SK-N-SH treated with all-trans-retinoic acid at 6 μM for 48 hours (cell line): ENCODE measurements around the gene SH3TC1.

Experiments
- ARNTL ChIP-seq: fragments of 450-650 bp; formaldehyde crosslinking; IDR thresholded peaks from 2 replicates; pipeline ENCODE4 v1.5.0; 2020; ENCODE audit warnings: low read depth, mild to moderate bottlenecking, moderate library complexity, borderline replicate concordance
- CSDC2 ChIP-seq: fragments of 250-450 bp; sonication (Bioruptor Pico); IDR thresholded peaks from 2 replicates; pipeline ENCODE4 v1.5.0; 2020; ENCODE audit warnings: mild to moderate bottlenecking, moderate library complexity
- GLIS3 ChIP-seq: fragments of 250-450 bp; sonication (Bioruptor Pico); IDR thresholded peaks from 2 replicates; pipeline ENCODE4 v1.5.0; 2020; ENCODE audit warnings: mild to moderate bottlenecking, moderate library complexity
- ISL1 ChIP-seq: fragments of 250-450 bp; sonication (Bioruptor Pico); IDR thresholded peaks from 2 replicates; pipeline ENCODE4 v2.1.2; 2022; ENCODE audit warnings: mild to moderate bottlenecking, moderate library complexity
- SNAI2 ChIP-seq: fragments of 250-450 bp; sonication (Bioruptor Pico); IDR thresholded peaks from 2 replicates; pipeline ENCODE4 v1.5.0; 2020; ENCODE audit warnings: mild to moderate bottlenecking, moderate library complexity
- TOX ChIP-seq: fragments of 250-450 bp; sonication (Bioruptor Pico); IDR thresholded peaks from 2 replicates; pipeline ENCODE4 v1.8.0; 2021; ENCODE audit warnings: mild to moderate bottlenecking, moderate library complexity, borderline replicate concordance
- TF ChIP-seq, protein P1 (sequence below): fragments of 250-450 bp; sonication (Bioruptor Pico); IDR thresholded peaks from 2 replicates; pipeline ENCODE4 v1.5.1; 2020; ENCODE audit warnings: low read depth, mild to moderate bottlenecking, moderate library complexity
- TF ChIP-seq, protein P2 (sequence below): fragments of 250-450 bp; sonication (Bioruptor Pico); IDR thresholded peaks from 2 replicates; pipeline ENCODE4 v1.8.0; 2020; ENCODE audit warnings: mild to moderate bottlenecking, moderate library complexity, borderline replicate concordance

- TF ChIP-seq ISL1 (no peak), ARNTL (CRISPR knock-in tag) (no peak), CSDC2 (CRISPR knock-in tag) (no peak), GLIS3 (no peak), SNAI2 (CRISPR knock-in tag) (no peak), TOX (no peak)
- TF ChIP-seq, protein P1, sequence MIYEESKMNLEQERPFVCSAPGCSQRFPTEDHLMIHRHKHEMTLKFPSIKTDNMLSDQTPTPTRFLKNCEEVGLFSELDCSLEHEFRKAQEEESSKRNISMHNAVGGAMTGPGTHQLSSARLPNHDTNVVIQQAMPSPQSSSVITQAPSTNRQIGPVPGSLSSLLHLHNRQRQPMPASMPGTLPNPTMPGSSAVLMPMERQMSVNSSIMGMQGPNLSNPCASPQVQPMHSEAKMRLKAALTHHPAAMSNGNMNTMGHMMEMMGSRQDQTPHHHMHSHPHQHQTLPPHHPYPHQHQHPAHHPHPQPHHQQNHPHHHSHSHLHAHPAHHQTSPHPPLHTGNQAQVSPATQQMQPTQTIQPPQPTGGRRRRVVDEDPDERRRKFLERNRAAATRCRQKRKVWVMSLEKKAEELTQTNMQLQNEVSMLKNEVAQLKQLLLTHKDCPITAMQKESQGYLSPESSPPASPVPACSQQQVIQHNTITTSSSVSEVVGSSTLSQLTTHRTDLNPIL (CRISPR knock-in tag): no peak
- TF ChIP-seq, protein P2, sequence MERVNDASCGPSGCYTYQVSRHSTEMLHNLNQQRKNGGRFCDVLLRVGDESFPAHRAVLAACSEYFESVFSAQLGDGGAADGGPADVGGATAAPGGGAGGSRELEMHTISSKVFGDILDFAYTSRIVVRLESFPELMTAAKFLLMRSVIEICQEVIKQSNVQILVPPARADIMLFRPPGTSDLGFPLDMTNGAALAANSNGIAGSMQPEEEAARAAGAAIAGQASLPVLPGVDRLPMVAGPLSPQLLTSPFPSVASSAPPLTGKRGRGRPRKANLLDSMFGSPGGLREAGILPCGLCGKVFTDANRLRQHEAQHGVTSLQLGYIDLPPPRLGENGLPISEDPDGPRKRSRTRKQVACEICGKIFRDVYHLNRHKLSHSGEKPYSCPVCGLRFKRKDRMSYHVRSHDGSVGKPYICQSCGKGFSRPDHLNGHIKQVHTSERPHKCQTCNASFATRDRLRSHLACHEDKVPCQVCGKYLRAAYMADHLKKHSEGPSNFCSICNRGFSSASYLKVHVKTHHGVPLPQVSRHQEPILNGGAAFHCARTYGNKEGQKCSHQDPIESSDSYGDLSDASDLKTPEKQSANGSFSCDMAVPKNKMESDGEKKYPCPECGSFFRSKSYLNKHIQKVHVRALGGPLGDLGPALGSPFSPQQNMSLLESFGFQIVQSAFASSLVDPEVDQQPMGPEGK: no peak
These were observed 53.4 kb downstream of the SH3TC1 start for GRCh38 chr4:8252301-8253173.
